IPS DF 19.7 (cell line): ENCODE data around the gene ARMH4.

ENCODE experiments used
- DNase-seq: peaks from one replicate; pipeline ENCODE4 v3.0.0-alpha.2; 2013; ENCODE audit warnings: low read depth, low spot score

The ARMH4 gene

GRCh38 chr14:58152014-58152857 is at the start of gene ARMH4:
Gene ARMH4 (minus strand): TSS chr14:58152213. CDS start chr14:58139358, 12,855 bp downstream.
- peak; percentile 38 for DNase-seq

- no peak for DNase-seq
Measured at GRCh38 chr14:58200846-58201245, 48.8 kb upstream of the ARMH4 start.

- DNase-seq = no peak
Measured at GRCh38 chr14:58200480-58200841, 48.4 kb upstream of the ARMH4 start.

- peak; percentile 28 for DNase-seq
Measured at GRCh38 chr14:58199726-58200479, 47.9 kb upstream of the ARMH4 start, which contains the start of gene ACTR10. Gene ACTR10 (plus strand): TSS chr14:58200149. CDS start chr14:58200218, 69 bp downstream.

GRCh38 chr14:58198086-58198485 is 46.1 kb upstream of the ARMH4 start:
- no peak for DNase-seq

- DNase-seq = no peak
Measured at GRCh38 chr14:58196198-58196597, 44.2 kb upstream of the ARMH4 start.

- DNase-seq = no peak
Measured at GRCh38 chr14:58193542-58193941, 41.5 kb upstream of the ARMH4 start.

GRCh38 chr14:58191763-58192601 is 40.0 kb upstream of the ARMH4 start:
- DNase-seq = no peak

- DNase-seq = no peak
Measured at GRCh38 chr14:58189176-58189575, 37.2 kb upstream of the ARMH4 start.

GRCh38 chr14:58177125-58177524 is 25.1 kb upstream of the ARMH4 start:
- no peak for DNase-seq

GRCh38 chr14:58171090-58171489 is 19.1 kb upstream of the ARMH4 start:
- DNase-seq = peak; percentile 91

- no peak for DNase-seq
Measured at GRCh38 chr14:58167891-58168290, 15.9 kb upstream of the ARMH4 start.

- no peak for DNase-seq
Measured at GRCh38 chr14:58167057-58167456, 15.0 kb upstream of the ARMH4 start.

- DNase-seq = peak; percentile 40
Measured at GRCh38 chr14:58166005-58166983, 14.3 kb upstream of the ARMH4 start.

GRCh38 chr14:58160561-58160960 is 8.5 kb upstream of the ARMH4 start:
- DNase-seq = no peak

- no peak for DNase-seq
Measured at GRCh38 chr14:58151133-58152013, 640 bp downstream of the ARMH4 start.

- DNase-seq = no peak
Measured at GRCh38 chr14:58150243-58150805, 1.7 kb downstream of the ARMH4 start.

GRCh38 chr14:58149196-58149595 is 2.8 kb downstream of the ARMH4 start:
- DNase-seq = no peak

GRCh38 chr14:58146399-58146798 is 5.6 kb downstream of the ARMH4 start:
- DNase-seq = no peak
